ENCODE measurements around the gene BANF2.
"Not testable (repeated sequence)": the region's sequence is repeated elsewhere in the genome, so short reads cannot be mapped to it uniquely, and the experiment has no call there.

The BANF2 gene

GRCh38 chr20:17767624-17768023 is 67.9 kb downstream of the BANF2 start:
- no peak for DNase-seq

GRCh38 chr20:17768271-17768670 is 68.5 kb downstream of the BANF2 start:
- DNase-seq, result no peak

DNA sequence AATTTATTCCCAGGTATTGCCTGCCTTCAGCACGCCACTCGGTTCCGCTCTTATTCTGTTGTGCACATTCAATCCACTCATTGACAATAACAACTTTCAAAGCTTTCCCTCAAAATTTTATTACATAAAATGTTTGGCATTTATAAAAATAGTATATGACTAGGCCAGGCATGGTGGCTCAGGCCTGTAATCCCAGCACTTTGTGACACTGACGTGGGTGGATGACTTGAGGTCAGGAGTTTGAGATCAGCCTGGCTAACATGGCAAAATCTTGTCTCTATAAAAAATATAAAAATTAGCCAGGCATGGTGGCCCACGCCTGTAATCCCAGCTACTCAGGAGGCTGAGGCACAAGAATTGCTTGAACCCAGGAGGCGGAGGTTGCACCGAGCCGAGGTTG is 70.0 kb downstream of the BANF2 start:
- not testable (repeated sequence) for DNase-seq

GRCh38 chr20:17771206-17772004 is 71.6 kb downstream of the BANF2 start:
- DNase-seq, result no peak

DNA sequence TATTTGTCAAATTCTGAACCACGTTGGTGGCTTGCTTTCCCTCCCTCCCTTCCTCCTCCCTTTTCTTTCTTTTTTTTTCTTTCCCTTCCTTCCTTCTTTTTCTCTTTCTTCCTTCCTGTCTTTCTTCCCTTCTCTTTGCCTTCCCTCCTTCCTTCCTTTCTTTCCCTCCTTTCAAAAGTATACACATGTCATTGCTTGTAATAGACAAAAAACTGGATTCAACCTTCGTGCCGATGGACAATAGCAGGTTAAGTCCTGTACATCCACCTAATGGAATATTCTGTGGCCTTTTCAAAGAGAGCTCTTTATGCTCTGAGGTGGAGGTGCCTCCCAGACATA is 72.2 kb downstream of the BANF2 start:
- no peak for DNase-seq

DNA sequence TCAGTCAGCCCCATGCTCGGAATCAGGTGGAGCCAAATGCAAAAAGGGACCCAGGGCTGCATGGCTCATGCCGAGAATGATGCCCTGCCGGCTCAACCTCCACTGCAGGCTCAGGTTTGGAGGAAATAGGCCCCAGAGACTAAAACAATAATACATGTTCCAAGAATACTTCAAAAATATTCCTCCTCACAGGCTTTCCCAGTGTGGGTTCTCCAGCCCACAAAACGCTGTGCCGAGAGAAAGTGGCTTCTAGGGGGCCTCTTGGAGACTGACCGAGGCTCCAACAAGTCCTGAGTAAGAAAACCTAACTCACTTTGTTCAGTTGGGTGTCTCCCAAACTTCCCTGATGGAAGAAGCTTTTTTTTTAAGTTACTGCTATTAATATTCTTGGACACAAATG is 73.9 kb downstream of the BANF2 start:
- no peak for DNase-seq

GRCh38 chr20:17775600-17775999 is 75.8 kb downstream of the BANF2 start:
- DNase-seq, result no peak

DNA sequence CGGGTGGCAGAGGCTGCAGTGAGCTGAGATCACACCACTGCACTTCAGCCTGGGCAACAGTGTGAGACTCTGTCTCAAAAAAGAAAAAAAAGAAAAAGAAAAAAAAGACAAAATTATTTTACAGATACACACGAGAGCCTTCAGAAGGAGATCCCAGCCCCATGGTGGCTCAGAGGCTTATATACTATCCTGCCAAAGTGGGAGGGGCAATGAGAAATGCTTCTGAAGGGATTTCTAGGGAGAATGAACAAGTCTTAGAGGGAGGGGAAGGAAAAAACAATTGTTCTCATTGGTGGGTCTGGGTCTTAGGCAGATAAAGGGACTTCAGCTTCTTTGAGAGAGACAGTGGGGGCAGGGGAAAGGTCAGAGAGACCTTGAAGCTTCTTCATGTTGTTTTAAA is 76.8 kb downstream of the BANF2 start:
- no peak for DNase-seq

GRCh38 chr20:17779011-17779410 is 79.2 kb downstream of the BANF2 start:
- not testable (repeated sequence) for DNase-seq

DNA sequence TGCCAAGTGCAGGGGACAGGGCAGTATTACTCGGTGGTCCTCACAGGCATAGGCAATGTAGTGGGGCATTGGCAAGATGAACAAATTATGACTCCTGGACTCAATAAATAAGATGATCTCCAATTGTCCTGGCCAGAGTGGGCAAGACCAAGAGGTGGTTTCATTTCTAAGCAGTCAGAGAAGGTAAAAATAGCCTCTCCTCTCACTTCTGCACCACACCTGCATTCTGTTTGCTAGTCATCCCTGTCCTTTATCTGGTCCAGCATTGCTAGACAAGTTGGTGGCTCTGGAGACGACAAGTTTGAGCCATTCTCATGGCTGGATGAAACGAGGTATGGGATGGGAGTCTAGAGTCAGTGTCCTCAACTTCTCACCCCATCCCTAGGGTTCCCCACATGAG is 83.0 kb downstream of the BANF2 start:
- no peak for DNase-seq

GRCh38 chr20:17783671-17784070 is 83.9 kb downstream of the BANF2 start:
- no peak for DNase-seq

GRCh38 chr20:17785007-17785406 is 85.2 kb downstream of the BANF2 start:
- DNase-seq, result no peak

Measured in CD4-positive, alpha-beta T cell treated with Interferon alpha-2 for 1 hour (primary cell).